CD14-positive monocyte (primary cell): ENCODE measurements around the gene USHBP1. TPM values are rescaled to one million over a fixed set of nuclear protein-coding genes. Genes with fewer than 3 reads are reported as not detected.

Experiments used
- DNase-seq, 3 donors: peaks; one replicate each; pipeline ENCODE4 v3.0.0-alpha.2; 2011 to 2022
- H2AFZ ChIP-seq: 2 replicates; pipeline ENCODE4 v1.6.0; 2012; ENCODE audit warnings: mild to moderate bottlenecking, low read depth, low read length, inconsistent platforms; ENCODE audit not compliant: insufficient read depth, poor library complexity, severe bottlenecking
- H3K27ac ChIP-seq, 2 donors: 1 replicate in 1 of 2; 2 replicates in 1 of 2; pipeline ENCODE4 v1.5.1; 2012 to 2013; ENCODE audit warnings: low read length in 2 of 2, control low read depth in 1 of 2, inconsistent platforms in 1 of 2, low read depth in 1 of 2, mild to moderate bottlenecking in 1 of 2
- H3K27me3 ChIP-seq, 2 donors: one replicate each; pipeline versions ENCODE4 v1.6.0 to v1.6.1; 2011 to 2013; ENCODE audit warnings: low read length in 2 of 2; ENCODE audit not compliant: control insufficient read depth in 2 of 2, insufficient read depth in 2 of 2
- H3K36me3 ChIP-seq, 2 donors: replicated peaks in 1 of 2; 1 replicate in 1 of 2; 2 replicates in 1 of 2; pipeline versions ENCODE4 v1.5.1 to v1.6.1; 2012 to 2013; ENCODE audit warnings: low read length in 2 of 2, control low read depth in 1 of 2, inconsistent platforms in 1 of 2, mild to moderate bottlenecking in 1 of 2; ENCODE audit not compliant: insufficient read depth in 2 of 2, control insufficient read depth in 1 of 2
- H3K4me1 ChIP-seq, 2 donors: 1 replicate in 1 of 2; 2 replicates in 1 of 2; pipeline versions ENCODE4 v1.5.1 to v1.6.1; 2012 to 2013; ENCODE audit warnings: low read length in 2 of 2, control low read depth in 1 of 2, inconsistent platforms in 1 of 2, mild to moderate bottlenecking in 1 of 2, moderate library complexity in 1 of 2; ENCODE audit not compliant: insufficient read depth in 2 of 2, control insufficient read depth in 1 of 2
- H3K4me2 ChIP-seq: replicated peaks from 2 replicates; pipeline ENCODE3; 2012; ENCODE audit warnings: low read length, moderate library complexity, mild to moderate bottlenecking; ENCODE audit not compliant: poor library complexity, severe bottlenecking; ENCODE audit errors: extremely low read depth
- H3K4me3 ChIP-seq, 3 experiments: fragments of 200-600 bp in 1 of 3; sonication (generic) in 1 of 3; replicated peaks in 1 of 3; 1 replicate in 2 of 3; 2 replicates in 1 of 3; pipeline ENCODE4 v1.5.1; 2011 to 2013; ENCODE audit warnings: low read length in 3 of 3, mild to moderate bottlenecking in 3 of 3, control low read depth in 2 of 3, low read depth in 2 of 3, inconsistent platforms in 1 of 3, moderate library complexity in 1 of 3
- H3K79me2 ChIP-seq: 2 replicates; pipeline ENCODE4 v1.6.0; 2012; ENCODE audit warnings: mild to moderate bottlenecking, control low read depth, inconsistent platforms, low read length, moderate library complexity; ENCODE audit not compliant: insufficient read depth
- H3K9ac ChIP-seq: 2 replicates; pipeline ENCODE4 v1.6.0; 2017; ENCODE audit warnings: low read length, mild to moderate bottlenecking; ENCODE audit not compliant: insufficient read depth, poor library complexity, severe bottlenecking
- H3K9me3 ChIP-seq, 2 donors: replicated peaks in 1 of 2; 1 replicate in 1 of 2; 2 replicates in 1 of 2; pipeline versions ENCODE4 v1.5.1 to v1.6.1; 2012 to 2013; ENCODE audit warnings: low read length in 2 of 2, control low read depth in 1 of 2; ENCODE audit not compliant: control insufficient read depth in 1 of 2, insufficient read depth in 1 of 2
- H4K20me1 ChIP-seq: 2 replicates; pipeline ENCODE4 v1.6.0; 2012; ENCODE audit warnings: mild to moderate bottlenecking, low read length, control low read depth, moderate library complexity; ENCODE audit not compliant: insufficient read depth
- H3K27ac Mint-ChIP-seq, 7 donors: one replicate each; pipeline ENCODE4 v1.8.0; 2020; ENCODE audit warnings: mild to moderate bottlenecking in 7 of 7, mixed read lengths in 7 of 7, moderate library complexity in 6 of 7, inconsistent platforms in 2 of 7
- H3K27me3 Mint-ChIP-seq, 3 donors: one replicate each; pipeline ENCODE4 v1.8.0; 2021 to 2022; ENCODE audit warnings: low read depth in 3 of 3, mild to moderate bottlenecking in 3 of 3, mixed read lengths in 3 of 3, moderate library complexity in 3 of 3, inconsistent platforms in 1 of 3
- H3K36me3 Mint-ChIP-seq, 2 donors: one replicate each; pipeline ENCODE4 v1.8.0; 2020; ENCODE audit warnings: mixed read lengths in 2 of 2, inconsistent platforms in 1 of 2, mild to moderate bottlenecking in 1 of 2
- H3K4me1 Mint-ChIP-seq: one replicate; pipeline ENCODE4 v1.8.0; 2020; ENCODE audit warnings: mild to moderate bottlenecking, mixed read lengths
- H3K4me3 Mint-ChIP-seq, 2 donors: one replicate each; pipeline ENCODE4 v1.8.0; 2020; ENCODE audit warnings: mild to moderate bottlenecking in 2 of 2, mixed read lengths in 2 of 2, moderate library complexity in 1 of 2
- H3K9me3 Mint-ChIP-seq, 7 donors: one replicate each; pipeline ENCODE4 v1.8.0; 2020 to 2022; ENCODE audit warnings: mixed read lengths in 7 of 7, mild to moderate bottlenecking in 6 of 7, moderate library complexity in 6 of 7, inconsistent platforms in 2 of 7
- WGBS: methylation state at CpG from one replicate; pipeline ENCODE4 v1.1.5; 2013; ENCODE audit warnings: missing lambda C conversion rate; ENCODE audit not compliant: insufficient coverage; 5-methylcytosine and 5-hydroxymethylcytosine counted together
- intact Hi-C, 2 donors: fragments of 100-400 bp; cut with micrococcal nuclease; formaldehyde crosslinking; loops; one replicate each; pipeline versions ENCODE4 v1.15.0 to v1.15.1; 2023
- polyA plus RNA-seq, 3 donors: library from polyadenylated mRNA; depleted of rRNA in 1 of 3; unstranded in 2 of 3; stranded (reverse) in 1 of 3; fragments of 300-500 nt in 2 of 3; fragments of >200 nt in 1 of 3; fragmentation: Illumina TruSeq in 2 of 3; gene quantifications; 1 replicate in 2 of 3; 2 replicates in 1 of 3; pipeline ENCODE4 v1.2.3, GENCODE V29; 2012 to 2021
- TF ChIP-seq, protein P1 (sequence below): fragments of 200-600 bp; IDR thresholded peaks from one replicate; pipeline ENCODE4 v1.8.0; 2022; ENCODE audit warnings: antibody characterized with exemption, mild to moderate bottlenecking

Gene USHBP1
- polyA plus RNA-seq, 3 donors: not detected

DNA sequence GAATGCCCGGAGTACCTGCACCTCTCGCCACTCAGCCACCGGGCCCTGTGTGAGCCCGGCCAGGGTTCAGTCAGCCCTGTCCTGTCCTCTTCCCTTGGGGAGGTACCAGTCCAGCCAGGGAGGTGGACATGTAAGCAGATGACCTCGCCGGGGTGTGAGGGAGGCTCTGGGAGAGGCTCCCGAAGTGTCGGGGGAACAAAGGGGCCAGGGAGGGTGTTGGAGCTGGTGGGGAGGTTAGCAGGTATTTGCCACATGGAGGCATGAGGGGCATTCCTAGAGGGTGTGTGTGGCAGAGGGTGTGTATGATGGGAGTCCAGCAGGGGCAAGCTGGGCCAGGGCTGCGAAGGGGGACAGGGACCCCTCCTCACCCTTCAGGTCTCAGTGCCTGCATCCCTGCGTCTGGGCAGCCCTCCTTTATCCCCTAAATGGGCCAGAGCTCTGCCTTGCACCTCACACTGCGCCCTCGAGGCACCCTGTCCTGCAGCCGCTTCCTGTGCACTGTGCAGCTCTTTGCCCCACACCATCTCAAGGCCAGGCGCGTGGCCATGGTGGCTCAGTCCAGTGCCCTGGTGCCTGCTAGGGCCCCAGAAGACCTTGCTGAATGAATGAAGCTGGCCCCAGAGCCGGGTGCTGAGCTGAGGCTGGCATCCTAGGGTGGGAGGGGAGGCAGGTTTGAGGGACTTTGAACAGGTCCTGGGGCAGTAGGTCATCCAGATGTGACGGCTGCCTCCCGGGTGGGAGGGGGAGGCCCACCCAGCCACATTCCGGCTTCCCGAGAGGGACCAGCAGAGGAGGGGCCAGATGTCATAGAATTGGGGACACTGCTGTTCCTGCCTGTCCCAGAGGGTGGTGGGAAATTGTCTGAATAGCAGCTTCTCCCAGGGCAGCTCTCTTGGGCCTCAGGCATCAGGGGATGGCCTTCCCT, 47.9 kb upstream of the USHBP1 start:
- no peak overlapping the region for H3K27ac Mint-ChIP-seq
- intact Hi-C loops: no loop called here
- no peak overlapping the region for H3K4me2 ChIP-seq

DNA sequence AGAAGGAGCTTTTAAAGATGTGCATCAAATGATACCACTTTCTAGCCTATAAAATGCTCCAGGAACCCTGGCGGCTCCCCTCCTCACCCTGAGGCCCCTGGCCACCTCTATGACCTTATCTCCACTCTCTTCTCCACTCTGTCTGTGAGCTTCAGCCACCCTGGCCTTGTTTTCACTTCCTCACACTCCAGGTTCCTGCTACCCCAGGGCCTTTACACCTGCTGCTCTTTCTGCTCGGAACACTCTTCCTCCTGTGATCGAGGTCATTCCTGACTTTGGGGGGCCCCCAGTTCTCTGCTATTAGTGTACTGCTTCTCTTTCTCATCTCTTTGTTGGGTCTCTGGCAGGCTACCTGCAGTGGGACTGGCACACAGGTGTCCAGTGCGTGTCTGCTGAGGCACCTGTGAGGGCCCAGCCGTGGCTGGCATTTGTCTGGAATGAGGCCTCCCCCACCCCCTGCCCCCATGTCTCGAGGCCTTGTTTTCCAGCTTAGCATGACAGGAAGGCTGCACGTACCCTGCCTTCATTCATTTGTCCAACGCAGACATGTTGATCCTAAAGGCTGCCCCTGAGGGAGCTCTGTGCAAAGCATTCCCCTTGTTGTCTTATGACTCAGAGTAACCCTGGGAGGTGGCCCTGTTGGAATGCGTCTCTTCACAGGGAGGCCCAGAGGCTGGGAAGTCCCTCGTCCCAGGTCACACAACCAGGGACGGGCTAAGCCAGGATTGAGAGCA, 47.1 kb upstream of the USHBP1 start:
- no peak for DNase-seq
- Mint-ChIP-seq H3K9me3 (no peaks in the 10 kb centered on the region), H3K36me3 (peaks cover 27 to 44% of the 10 kb centered on the region in 2 donors), H3K27me3 (peaks cover 0 to 3% (median 1%) of the 10 kb centered on the region in 3 donors), H3K4me3 (no peak overlapping the region), H3K4me1 (peaks cover 23% of the 10 kb centered on the region), H3K27ac (peak overlapping the region in 3 of 7 donors; percentile 25 to 70 (median 38))
- 88% methylated on average over 10 of the region's 11 CpGs for WGBS
- TF ChIP-seq, protein P1, sequence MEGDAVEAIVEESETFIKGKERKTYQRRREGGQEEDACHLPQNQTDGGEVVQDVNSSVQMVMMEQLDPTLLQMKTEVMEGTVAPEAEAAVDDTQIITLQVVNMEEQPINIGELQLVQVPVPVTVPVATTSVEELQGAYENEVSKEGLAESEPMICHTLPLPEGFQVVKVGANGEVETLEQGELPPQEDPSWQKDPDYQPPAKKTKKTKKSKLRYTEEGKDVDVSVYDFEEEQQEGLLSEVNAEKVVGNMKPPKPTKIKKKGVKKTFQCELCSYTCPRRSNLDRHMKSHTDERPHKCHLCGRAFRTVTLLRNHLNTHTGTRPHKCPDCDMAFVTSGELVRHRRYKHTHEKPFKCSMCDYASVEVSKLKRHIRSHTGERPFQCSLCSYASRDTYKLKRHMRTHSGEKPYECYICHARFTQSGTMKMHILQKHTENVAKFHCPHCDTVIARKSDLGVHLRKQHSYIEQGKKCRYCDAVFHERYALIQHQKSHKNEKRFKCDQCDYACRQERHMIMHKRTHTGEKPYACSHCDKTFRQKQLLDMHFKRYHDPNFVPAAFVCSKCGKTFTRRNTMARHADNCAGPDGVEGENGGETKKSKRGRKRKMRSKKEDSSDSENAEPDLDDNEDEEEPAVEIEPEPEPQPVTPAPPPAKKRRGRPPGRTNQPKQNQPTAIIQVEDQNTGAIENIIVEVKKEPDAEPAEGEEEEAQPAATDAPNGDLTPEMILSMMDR: no peak
- H3K36me3 ChIP-seq: peaks cover 24 to 43% of the 10 kb centered on the region in 2 donors
- H3K27me3 ChIP-seq: no peaks in the 10 kb centered on the region
- H2AFZ ChIP-seq: no peak overlapping the region
- H3K4me3 ChIP-seq: no peak overlapping the region
- H4K20me1 ChIP-seq: peaks cover 48% of the 10 kb centered on the region
- H3K4me2 ChIP-seq: no peak overlapping the region
- no peak overlapping the region for H3K9ac ChIP-seq
- peaks cover 57% of the 10 kb centered on the region for H3K79me2 ChIP-seq
- no peak overlapping the region for H3K27ac ChIP-seq
- no peaks in the 10 kb centered on the region for H3K9me3 ChIP-seq
- peaks cover 15 to 23% of the 10 kb centered on the region in 2 donors for H3K4me1 ChIP-seq
- intact Hi-C loops: no loop called here

More for the DNA sequence above, 47.9 kb upstream of the USHBP1 start:
- Histone ChIP-seq H3K4me3 (no peak overlapping the region), H3K4me1 (peaks cover 14 to 25% of the 10 kb centered on the region in 2 donors), H2AFZ (no peak overlapping the region), H3K9ac (no peak overlapping the region), H3K79me2 (peaks cover 49% of the 10 kb centered on the region), H3K9me3 (no peaks in the 10 kb centered on the region), H3K27ac (no peak overlapping the region), H4K20me1 (peaks cover 48% of the 10 kb centered on the region), H3K27me3 (no peaks in the 10 kb centered on the region), H3K36me3 (peaks cover 24 to 43% of the 10 kb centered on the region in 2 donors)
- H3K36me3 Mint-ChIP-seq: peaks cover 29 to 50% of the 10 kb centered on the region in 2 donors
- TF ChIP-seq, protein P1: no peak
- peaks cover 28% of the 10 kb centered on the region for H3K4me1 Mint-ChIP-seq
- no peaks in the 10 kb centered on the region for H3K9me3 Mint-ChIP-seq
- DNase-seq: no peak
- peaks cover 0 to 3% (median 1%) of the 10 kb centered on the region in 3 donors for H3K27me3 Mint-ChIP-seq
- no peak overlapping the region for H3K4me3 Mint-ChIP-seq
- 96% methylated on average over 17 of the region's 20 CpGs for WGBS
